Measurements from ENCODE around the gene ID3.

The ID3 gene

DNA sequence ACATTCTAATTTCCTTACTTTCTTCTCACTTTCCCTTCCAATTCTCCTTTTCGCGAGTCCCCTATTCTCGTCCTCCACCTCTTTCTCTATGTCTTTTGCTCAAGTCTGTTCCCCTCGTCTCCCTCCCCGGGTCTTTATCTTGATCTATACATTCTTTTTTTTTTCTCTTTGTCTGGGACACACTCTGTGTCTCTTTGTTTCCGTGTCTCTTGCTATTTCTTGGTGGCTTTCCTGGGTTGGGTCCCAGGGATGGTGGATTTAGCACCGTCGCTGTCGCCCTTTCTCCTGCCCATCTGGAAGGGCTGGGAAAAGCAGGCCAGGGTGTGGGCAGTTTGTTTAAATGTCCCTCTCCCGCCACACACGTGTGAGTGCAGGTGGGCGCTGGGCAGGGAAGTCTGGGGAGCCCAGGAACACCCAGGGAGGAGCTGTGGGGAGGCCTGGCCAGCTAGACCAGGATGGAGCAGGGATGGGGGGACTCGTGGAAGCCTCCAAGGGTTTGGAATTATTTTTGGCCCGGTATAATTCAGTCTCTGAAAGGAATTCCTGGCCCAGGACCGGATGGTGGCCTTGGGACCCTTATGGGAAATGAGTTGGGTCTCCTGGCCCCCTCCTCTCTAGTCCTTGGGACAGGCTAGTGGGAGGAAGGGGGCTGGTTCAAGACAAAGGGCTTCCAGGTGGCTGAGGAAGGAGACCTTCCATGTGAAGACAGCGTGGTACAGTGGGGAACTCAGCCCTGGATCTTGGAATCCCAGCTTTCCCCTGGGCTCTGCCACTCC lies 9.5 kb upstream of the ID3 start:
- Histone ChIP-seq H3K27ac (ENCODE audit: extremely low read depth, low read depth, low read length) (no peak overlapping the region; the same call in 1 of the 2 replicates), H3K4me3 (ENCODE audit: low read depth, low read length) (no peak overlapping the region)

DNA sequence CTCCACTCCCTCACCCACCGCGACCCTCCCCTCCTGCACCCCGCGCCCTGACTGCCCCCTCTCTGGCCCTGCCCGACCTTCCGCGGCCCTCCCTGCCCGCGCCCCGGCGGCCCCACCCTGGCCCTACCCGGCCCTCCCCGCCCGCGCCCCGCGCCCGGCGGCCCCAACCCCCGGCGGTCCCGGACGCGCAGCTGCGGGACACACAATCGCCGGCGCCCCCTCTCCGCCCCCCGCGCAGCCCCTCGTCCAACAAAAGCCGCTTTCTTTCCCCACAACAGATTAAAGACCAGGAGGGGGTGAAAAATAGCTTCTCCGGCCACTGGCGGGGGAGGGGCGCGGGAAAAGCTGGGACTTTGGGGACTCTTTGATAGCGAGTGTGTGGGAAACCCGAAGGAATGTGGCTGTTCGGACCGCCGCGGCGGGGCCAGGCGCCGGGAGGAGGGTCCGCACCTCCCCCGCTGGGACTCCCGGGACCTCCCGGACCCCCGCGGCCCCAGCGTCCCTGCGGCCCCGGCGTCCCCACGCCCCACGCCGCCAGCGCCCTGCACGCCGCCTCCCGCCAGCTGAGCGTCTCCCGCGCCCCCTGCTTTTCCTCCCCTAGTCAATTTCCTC lies 8.8 kb upstream of the ID3 start:
- H3K27ac ChIP-seq (ENCODE audit: extremely low read depth, low read depth, low read length), result no peak overlapping the region; the same call in 1 of the 2 replicates
- H3K4me3 ChIP-seq (ENCODE audit: low read depth, low read length), result peak overlapping the region; percentile 12
- CTCF ChIA-PET, result interaction anchor here (2.2 kb wide), 1 partner anchor 22 kb away, joined by 7 read pairs; no protein-coding TSS in a partner anchor
- POLR2A ChIA-PET, result interaction anchor here (3.4 kb wide), 1 partner anchor 9 kb away, joined by 16 read pairs; the partner anchor contains the start of gene ID3
- no peaks in the 10 kb centered on the region for H3K36me3 ChIP-seq (ENCODE audit: control insufficient read depth in 2 of 2, insufficient read depth in 1 of 2, low read length in 2 of 2)
- H3K4me1 ChIP-seq (ENCODE audit: control insufficient read depth, insufficient read depth, low read length), result no peaks in the 10 kb centered on the region; the same call in 1 of the 2 replicates
- H3K9me3 ChIP-seq (ENCODE audit: control insufficient read depth, insufficient read depth, low read depth, low read length), result no peaks in the 10 kb centered on the region
- TF ChIP-seq ZNF561 (tag by site-specific recombination; IDR thresholded peaks at IDR 0.05; ENCODE audit: borderline replicate concordance) (no peak), ZNF394 (tag by site-specific recombination; IDR thresholded peaks at IDR 0.05; ENCODE audit: borderline replicate concordance) (no peak), KLF1 (tag by site-specific recombination; IDR thresholded peaks at IDR 0.05) (0 out of 2 replicates have a peak, but pooled peaks have one; percentile 14), GLIS1 (tag by site-specific recombination; IDR thresholded peaks at IDR 0.05) (0 out of 2 replicates have a peak, but pooled peaks have one; percentile 31), KLF7 (tag by site-specific recombination; IDR thresholded peaks at IDR 0.05; ENCODE audit: borderline replicate concordance) (no peak)
- TF ChIP-seq, protein P1, sequence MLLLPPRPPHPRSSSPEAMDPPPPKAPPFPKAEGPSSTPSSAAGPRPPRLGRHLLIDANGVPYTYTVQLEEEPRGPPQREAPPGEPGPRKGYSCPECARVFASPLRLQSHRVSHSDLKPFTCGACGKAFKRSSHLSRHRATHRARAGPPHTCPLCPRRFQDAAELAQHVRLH (tag by site-specific recombination; IDR thresholded peaks at IDR 0.05), result no peak

More for the DNA sequence above, 9.5 kb upstream of the ID3 start:
- ChIA-PET POLR2A (interaction anchor here (3.4 kb wide), 1 partner anchor 10 kb away, joined by 16 read pairs; the partner anchor contains the start of gene ID3), CTCF (interaction anchor here (0.5 kb wide), 1 partner anchor 9 kb away, joined by 5 read pairs; the partner anchor contains the start of gene ID3)
- TF ChIP-seq ZNF626 (tag by site-specific recombination; IDR thresholded peaks at IDR 0.05) (no peak), ZNF366 (tag by site-specific recombination; conservative IDR thresholded peaks at IDR 0.05) (0 out of 2 replicates have a peak, but pooled peaks have one; percentile 32), ZNF530 (tag by site-specific recombination; IDR thresholded peaks at IDR 0.05; ENCODE audit: low read depth) (no peak), PRDM1 (tag by site-specific recombination; IDR thresholded peaks at IDR 0.05) (peak; percentile 96), ZSCAN16 (tag by site-specific recombination; IDR thresholded peaks at IDR 0.05) (no peak), GLIS1 (tag by site-specific recombination; IDR thresholded peaks at IDR 0.05) (no peak), ZBTB8A (tag by site-specific recombination; IDR thresholded peaks at IDR 0.05) (0 out of 2 replicates have a peak, but pooled peaks have one; percentile 26)
- TF ChIP-seq, protein P2, sequence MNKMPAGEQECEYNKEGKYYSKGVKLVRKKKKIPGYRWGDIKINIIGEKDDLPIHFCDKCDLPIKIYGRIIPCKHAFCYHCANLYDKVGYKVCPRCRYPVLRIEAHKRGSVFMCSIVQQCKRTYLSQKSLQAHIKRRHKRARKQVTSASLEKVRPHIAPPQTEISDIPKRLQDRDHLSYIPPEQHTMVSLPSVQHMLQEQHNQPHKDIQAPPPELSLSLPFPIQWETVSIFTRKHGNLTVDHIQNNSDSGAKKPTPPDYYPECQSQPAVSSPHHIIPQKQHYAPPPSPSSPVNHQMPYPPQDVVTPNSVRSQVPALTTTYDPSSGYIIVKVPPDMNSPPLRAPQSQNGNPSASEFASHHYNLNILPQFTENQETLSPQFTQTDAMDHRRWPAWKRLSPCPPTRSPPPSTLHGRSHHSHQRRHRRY (tag by site-specific recombination; IDR thresholded peaks at IDR 0.05), result no peak
- TF ChIP-seq, protein P3, sequence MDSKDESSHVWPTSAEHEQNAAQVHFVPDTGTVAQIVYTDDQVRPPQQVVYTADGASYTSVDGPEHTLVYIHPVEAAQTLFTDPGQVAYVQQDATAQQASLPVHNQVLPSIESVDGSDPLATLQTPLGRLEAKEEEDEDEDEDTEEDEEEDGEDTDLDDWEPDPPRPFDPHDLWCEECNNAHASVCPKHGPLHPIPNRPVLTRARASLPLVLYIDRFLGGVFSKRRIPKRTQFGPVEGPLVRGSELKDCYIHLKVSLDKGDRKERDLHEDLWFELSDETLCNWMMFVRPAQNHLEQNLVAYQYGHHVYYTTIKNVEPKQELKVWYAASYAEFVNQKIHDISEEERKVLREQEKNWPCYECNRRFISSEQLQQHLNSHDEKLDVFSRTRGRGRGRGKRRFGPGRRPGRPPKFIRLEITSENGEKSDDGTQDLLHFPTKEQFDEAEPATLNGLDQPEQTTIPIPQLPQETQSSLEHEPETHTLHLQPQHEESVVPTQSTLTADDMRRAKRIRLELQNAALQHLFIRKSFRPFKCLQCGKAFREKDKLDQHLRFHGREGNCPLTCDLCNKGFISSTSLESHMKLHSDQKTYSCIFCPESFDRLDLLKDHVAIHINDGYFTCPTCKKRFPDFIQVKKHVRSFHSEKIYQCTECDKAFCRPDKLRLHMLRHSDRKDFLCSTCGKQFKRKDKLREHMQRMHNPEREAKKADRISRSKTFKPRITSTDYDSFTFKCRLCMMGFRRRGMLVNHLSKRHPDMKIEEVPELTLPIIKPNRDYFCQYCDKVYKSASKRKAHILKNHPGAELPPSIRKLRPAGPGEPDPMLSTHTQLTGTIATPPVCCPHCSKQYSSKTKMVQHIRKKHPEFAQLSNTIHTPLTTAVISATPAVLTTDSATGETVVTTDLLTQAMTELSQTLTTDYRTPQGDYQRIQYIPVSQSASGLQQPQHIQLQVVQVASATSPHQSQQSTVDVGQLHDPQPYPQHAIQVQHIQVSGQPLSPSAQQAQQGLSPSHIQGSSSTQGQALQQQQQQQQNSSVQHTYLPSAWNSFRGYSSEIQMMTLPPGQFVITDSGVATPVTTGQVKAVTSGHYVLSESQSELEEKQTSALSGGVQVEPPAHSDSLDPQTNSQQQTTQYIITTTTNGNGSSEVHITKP (tag by site-specific recombination; IDR thresholded peaks at IDR 0.05), result peak; percentile 76
- TF ChIP-seq, protein P4, sequence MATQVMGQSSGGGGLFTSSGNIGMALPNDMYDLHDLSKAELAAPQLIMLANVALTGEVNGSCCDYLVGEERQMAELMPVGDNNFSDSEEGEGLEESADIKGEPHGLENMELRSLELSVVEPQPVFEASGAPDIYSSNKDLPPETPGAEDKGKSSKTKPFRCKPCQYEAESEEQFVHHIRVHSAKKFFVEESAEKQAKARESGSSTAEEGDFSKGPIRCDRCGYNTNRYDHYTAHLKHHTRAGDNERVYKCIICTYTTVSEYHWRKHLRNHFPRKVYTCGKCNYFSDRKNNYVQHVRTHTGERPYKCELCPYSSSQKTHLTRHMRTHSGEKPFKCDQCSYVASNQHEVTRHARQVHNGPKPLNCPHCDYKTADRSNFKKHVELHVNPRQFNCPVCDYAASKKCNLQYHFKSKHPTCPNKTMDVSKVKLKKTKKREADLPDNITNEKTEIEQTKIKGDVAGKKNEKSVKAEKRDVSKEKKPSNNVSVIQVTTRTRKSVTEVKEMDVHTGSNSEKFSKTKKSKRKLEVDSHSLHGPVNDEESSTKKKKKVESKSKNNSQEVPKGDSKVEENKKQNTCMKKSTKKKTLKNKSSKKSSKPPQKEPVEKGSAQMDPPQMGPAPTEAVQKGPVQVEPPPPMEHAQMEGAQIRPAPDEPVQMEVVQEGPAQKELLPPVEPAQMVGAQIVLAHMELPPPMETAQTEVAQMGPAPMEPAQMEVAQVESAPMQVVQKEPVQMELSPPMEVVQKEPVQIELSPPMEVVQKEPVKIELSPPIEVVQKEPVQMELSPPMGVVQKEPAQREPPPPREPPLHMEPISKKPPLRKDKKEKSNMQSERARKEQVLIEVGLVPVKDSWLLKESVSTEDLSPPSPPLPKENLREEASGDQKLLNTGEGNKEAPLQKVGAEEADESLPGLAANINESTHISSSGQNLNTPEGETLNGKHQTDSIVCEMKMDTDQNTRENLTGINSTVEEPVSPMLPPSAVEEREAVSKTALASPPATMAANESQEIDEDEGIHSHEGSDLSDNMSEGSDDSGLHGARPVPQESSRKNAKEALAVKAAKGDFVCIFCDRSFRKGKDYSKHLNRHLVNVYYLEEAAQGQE (tag by site-specific recombination; IDR thresholded peaks at IDR 0.05), result no peak
- no peaks in the 10 kb centered on the region for H3K9me3 ChIP-seq (ENCODE audit: control insufficient read depth, insufficient read depth, low read depth, low read length)
- no peaks in the 10 kb centered on the region; the same call in 1 of the 2 replicates for H3K4me1 ChIP-seq (ENCODE audit: control insufficient read depth, insufficient read depth, low read length)
- H3K36me3 ChIP-seq (ENCODE audit: control insufficient read depth in 2 of 2, insufficient read depth in 1 of 2, low read length in 2 of 2), result no peaks in the 10 kb centered on the region

Measured in HEK293 (cell line).